ENCODE measurements around the gene NCK2. TPM values are rescaled to one million over a fixed set of nuclear protein-coding genes. Genes with fewer than 3 reads are reported as not detected.
"Not testable (repeated sequence)": the region's sequence is repeated elsewhere in the genome, so short reads cannot be mapped to it uniquely, and the experiment has no call there.

NCK2 gene
- total RNA-seq, 1 experiment from 2014 or later: 75.4 TPM

- ChIA-PET CTCF (interaction anchor here (1.0 kb wide), 1 partner anchor 13 kb away, joined by 3 read pairs; no protein-coding TSS in a partner anchor), POLR2A (interaction anchor here (0.6 kb wide), 1 partner anchor 150 kb away, joined by 5 read pairs; no protein-coding TSS in a partner anchor)
- Mint-ChIP-seq H3K27me3 (ENCODE audit: low read depth) (no peaks in the 10 kb centered on the region), H3K36me3 (peaks cover 4% of the 10 kb centered on the region), H3K4me3 (no peak overlapping the region), H3K9me3 (no peaks in the 10 kb centered on the region), H3K27ac (no peak overlapping the region; the same call in 1 of the 2 replicates), H3K4me1 (peaks cover 79% of the 10 kb centered on the region)
- ATAC-seq (no peak), DNase-seq (ENCODE audit: low spot score) (no peak)
- no peak for TF ChIP-seq MXD4 (CRISPR knock-in tag; IDR thresholded peaks at IDR 0.05; ENCODE audit: borderline replicate concordance)
- no peak for TF ChIP-seq FOXP1 (CRISPR knock-in tag; IDR thresholded peaks at IDR 0.05; ENCODE audit: borderline replicate concordance)
- TF ChIP-seq SMAD4 (CRISPR knock-in tag; IDR thresholded peaks at IDR 0.05): no peak
- no peak for TF ChIP-seq RELA (CRISPR knock-in tag; IDR thresholded peaks at IDR 0.05; ENCODE audit: borderline replicate concordance)
These were observed 11.7 kb downstream of the NCK2 start for GRCh38 chr2:105756435-105756834.

GRCh38 chr2:105756865-105757264, 12.2 kb downstream of the NCK2 start:
- not testable (repeated sequence) for DNase-seq (ENCODE audit: low spot score)
- Mint-ChIP-seq H3K4me1 (peaks cover 83% of the 10 kb centered on the region), H3K27ac (peak overlapping the region; percentile 50; the same call in 1 of the 2 replicates)

GRCh38 chr2:105757433-105757832, 12.7 kb downstream of the NCK2 start:
- Mint-ChIP-seq H3K9me3 (no peaks in the 10 kb centered on the region), H3K4me3 (no peak overlapping the region), H3K36me3 (peaks cover 4% of the 10 kb centered on the region), H3K27ac (peak overlapping the region; percentile 50; the same call in 1 of the 2 replicates), H3K27me3 (ENCODE audit: low read depth) (no peaks in the 10 kb centered on the region), H3K4me1 (peaks cover 89% of the 10 kb centered on the region)
- CTCF ChIA-PET: no interaction called here
- DNase-seq (ENCODE audit: low spot score) (no peak), ATAC-seq (no peak)
- POLR2A ChIA-PET: no interaction called here
- no peak for TF ChIP-seq CREB1 (CRISPR knock-in tag; IDR thresholded peaks at IDR 0.05)
- TF ChIP-seq, protein P1, sequence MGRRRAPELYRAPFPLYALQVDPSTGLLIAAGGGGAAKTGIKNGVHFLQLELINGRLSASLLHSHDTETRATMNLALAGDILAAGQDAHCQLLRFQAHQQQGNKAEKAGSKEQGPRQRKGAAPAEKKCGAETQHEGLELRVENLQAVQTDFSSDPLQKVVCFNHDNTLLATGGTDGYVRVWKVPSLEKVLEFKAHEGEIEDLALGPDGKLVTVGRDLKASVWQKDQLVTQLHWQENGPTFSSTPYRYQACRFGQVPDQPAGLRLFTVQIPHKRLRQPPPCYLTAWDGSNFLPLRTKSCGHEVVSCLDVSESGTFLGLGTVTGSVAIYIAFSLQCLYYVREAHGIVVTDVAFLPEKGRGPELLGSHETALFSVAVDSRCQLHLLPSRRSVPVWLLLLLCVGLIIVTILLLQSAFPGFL (CRISPR knock-in tag; IDR thresholded peaks at IDR 0.05; ENCODE audit: borderline replicate concordance): no peak
- TF ChIP-seq TEAD4 (CRISPR knock-in tag; IDR thresholded peaks at IDR 0.05): no peak
- TF ChIP-seq MAX (CRISPR knock-in tag; IDR thresholded peaks at IDR 0.05): no peak
- TF ChIP-seq ZBTB21 (CRISPR knock-in tag; IDR thresholded peaks at IDR 0.05; ENCODE audit: borderline replicate concordance): no peak
- no peak for TF ChIP-seq ZNF512 (CRISPR knock-in tag; IDR thresholded peaks at IDR 0.05; ENCODE audit: borderline replicate concordance)
- TF ChIP-seq NR1H2 (CRISPR knock-in tag; IDR thresholded peaks at IDR 0.05): no peak
- no peak for TF ChIP-seq SMAD4 (CRISPR knock-in tag; IDR thresholded peaks at IDR 0.05)
- TF ChIP-seq ATF1 (CRISPR knock-in tag; IDR thresholded peaks at IDR 0.05): no peak
- TF ChIP-seq ETV6 (CRISPR knock-in tag; IDR thresholded peaks at IDR 0.05): no peak
- TF ChIP-seq, protein P2, sequence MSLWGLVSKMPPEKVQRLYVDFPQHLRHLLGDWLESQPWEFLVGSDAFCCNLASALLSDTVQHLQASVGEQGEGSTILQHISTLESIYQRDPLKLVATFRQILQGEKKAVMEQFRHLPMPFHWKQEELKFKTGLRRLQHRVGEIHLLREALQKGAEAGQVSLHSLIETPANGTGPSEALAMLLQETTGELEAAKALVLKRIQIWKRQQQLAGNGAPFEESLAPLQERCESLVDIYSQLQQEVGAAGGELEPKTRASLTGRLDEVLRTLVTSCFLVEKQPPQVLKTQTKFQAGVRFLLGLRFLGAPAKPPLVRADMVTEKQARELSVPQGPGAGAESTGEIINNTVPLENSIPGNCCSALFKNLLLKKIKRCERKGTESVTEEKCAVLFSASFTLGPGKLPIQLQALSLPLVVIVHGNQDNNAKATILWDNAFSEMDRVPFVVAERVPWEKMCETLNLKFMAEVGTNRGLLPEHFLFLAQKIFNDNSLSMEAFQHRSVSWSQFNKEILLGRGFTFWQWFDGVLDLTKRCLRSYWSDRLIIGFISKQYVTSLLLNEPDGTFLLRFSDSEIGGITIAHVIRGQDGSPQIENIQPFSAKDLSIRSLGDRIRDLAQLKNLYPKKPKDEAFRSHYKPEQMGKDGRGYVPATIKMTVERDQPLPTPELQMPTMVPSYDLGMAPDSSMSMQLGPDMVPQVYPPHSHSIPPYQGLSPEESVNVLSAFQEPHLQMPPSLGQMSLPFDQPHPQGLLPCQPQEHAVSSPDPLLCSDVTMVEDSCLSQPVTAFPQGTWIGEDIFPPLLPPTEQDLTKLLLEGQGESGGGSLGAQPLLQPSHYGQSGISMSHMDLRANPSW (CRISPR knock-in tag; conservative IDR thresholded peaks at IDR 0.05; ENCODE audit: low read depth): no peak
- no peak for TF ChIP-seq PRRX2 (CRISPR knock-in tag; IDR thresholded peaks at IDR 0.05)
- no peak for TF ChIP-seq ESRRA (CRISPR knock-in tag; IDR thresholded peaks at IDR 0.05; ENCODE audit: borderline replicate concordance)
- TF ChIP-seq JAZF1 (CRISPR knock-in tag; IDR thresholded peaks at IDR 0.05): no peak
- no peak for TF ChIP-seq ZBTB43 (CRISPR knock-in tag; IDR thresholded peaks at IDR 0.05)
- TF ChIP-seq NFATC4 (CRISPR knock-in tag; IDR thresholded peaks at IDR 0.05): no peak
- TF ChIP-seq NFE2L1 (CRISPR knock-in tag; IDR thresholded peaks at IDR 0.05): no peak

More at GRCh38 chr2:105756865-105757264, 12.2 kb downstream of the NCK2 start:
- CTCF ChIA-PET; H3K4me3 Mint-ChIP-seq; H3K9me3 Mint-ChIP-seq; ATAC-seq; H3K27me3 Mint-ChIP-seq (ENCODE audit: low read depth); H3K36me3 Mint-ChIP-seq; POLR2A ChIA-PET: not testable (repeated sequence)

All from WTC11 (cell line).